ENCODE results near the gene KLF7.

DNA sequence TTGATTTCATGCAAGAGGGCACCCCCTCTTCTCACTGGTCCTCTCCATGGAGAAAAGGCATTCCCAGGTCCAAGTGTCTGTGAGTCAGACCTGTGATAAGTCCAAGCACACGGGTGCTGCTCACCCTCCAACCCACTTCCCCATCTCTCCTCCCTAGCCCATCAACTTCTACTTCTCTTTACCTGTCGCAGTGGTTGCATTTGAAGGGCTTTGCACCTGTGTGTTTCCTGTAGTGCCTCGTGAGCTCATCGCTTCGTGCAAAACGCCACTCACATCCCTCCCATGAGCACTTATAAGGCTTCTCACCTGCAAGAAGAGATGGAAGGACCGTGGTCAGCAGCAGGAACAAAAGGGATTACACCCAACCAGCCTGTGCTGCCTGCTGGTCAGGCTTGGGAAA is 77.5 kb downstream of the KLF7 start:
- TF ChIP-seq, protein P1, sequence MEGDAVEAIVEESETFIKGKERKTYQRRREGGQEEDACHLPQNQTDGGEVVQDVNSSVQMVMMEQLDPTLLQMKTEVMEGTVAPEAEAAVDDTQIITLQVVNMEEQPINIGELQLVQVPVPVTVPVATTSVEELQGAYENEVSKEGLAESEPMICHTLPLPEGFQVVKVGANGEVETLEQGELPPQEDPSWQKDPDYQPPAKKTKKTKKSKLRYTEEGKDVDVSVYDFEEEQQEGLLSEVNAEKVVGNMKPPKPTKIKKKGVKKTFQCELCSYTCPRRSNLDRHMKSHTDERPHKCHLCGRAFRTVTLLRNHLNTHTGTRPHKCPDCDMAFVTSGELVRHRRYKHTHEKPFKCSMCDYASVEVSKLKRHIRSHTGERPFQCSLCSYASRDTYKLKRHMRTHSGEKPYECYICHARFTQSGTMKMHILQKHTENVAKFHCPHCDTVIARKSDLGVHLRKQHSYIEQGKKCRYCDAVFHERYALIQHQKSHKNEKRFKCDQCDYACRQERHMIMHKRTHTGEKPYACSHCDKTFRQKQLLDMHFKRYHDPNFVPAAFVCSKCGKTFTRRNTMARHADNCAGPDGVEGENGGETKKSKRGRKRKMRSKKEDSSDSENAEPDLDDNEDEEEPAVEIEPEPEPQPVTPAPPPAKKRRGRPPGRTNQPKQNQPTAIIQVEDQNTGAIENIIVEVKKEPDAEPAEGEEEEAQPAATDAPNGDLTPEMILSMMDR (IDR thresholded peaks at IDR 0.05; ENCODE audit: poor library complexity, severe bottlenecking) = no peak
- TF ChIP-seq, protein P2, sequence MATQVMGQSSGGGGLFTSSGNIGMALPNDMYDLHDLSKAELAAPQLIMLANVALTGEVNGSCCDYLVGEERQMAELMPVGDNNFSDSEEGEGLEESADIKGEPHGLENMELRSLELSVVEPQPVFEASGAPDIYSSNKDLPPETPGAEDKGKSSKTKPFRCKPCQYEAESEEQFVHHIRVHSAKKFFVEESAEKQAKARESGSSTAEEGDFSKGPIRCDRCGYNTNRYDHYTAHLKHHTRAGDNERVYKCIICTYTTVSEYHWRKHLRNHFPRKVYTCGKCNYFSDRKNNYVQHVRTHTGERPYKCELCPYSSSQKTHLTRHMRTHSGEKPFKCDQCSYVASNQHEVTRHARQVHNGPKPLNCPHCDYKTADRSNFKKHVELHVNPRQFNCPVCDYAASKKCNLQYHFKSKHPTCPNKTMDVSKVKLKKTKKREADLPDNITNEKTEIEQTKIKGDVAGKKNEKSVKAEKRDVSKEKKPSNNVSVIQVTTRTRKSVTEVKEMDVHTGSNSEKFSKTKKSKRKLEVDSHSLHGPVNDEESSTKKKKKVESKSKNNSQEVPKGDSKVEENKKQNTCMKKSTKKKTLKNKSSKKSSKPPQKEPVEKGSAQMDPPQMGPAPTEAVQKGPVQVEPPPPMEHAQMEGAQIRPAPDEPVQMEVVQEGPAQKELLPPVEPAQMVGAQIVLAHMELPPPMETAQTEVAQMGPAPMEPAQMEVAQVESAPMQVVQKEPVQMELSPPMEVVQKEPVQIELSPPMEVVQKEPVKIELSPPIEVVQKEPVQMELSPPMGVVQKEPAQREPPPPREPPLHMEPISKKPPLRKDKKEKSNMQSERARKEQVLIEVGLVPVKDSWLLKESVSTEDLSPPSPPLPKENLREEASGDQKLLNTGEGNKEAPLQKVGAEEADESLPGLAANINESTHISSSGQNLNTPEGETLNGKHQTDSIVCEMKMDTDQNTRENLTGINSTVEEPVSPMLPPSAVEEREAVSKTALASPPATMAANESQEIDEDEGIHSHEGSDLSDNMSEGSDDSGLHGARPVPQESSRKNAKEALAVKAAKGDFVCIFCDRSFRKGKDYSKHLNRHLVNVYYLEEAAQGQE (IDR thresholded peaks at IDR 0.05; ENCODE audit: borderline replicate concordance) = no peak
- TF ChIP-seq EP300 (conservative IDR thresholded peaks at IDR 0.05; ENCODE audit: poor library complexity, severe bottlenecking) = no peak
- TF ChIP-seq POLR2AphosphoS5 (IDR thresholded peaks at IDR 0.05) = peak; percentile 37
- TF ChIP-seq TAF1 (IDR thresholded peaks at IDR 0.05; ENCODE audit: low read depth) = no peak
- TF ChIP-seq EZH2 (IDR thresholded peaks at IDR 0.05; ENCODE audit: borderline replicate concordance, insufficient read depth, low read length, poor library complexity, severe bottlenecking) = no peak
- no peak for TF ChIP-seq SMC3 (conservative IDR thresholded peaks at IDR 0.05; ENCODE audit: poor library complexity)
